KOPT-K1 (cell line): ENCODE data around the gene SCN11A.
"Not testable (repeated sequence)": the region's sequence is repeated elsewhere in the genome, so short reads cannot be mapped to it uniquely, and the experiment has no call there.

ENCODE experiments used
- H3K27ac ChIP-seq: fragments of 200-600 bp; sonication (generic); 2 replicates; pipeline ENCODE4 v1.5.1; 2016; ENCODE audit warnings: antibody characterized with exemption, mild to moderate bottlenecking, low read depth, low read length; ENCODE audit not compliant: poor library complexity, severe bottlenecking
- H3K36me3 ChIP-seq: fragments of 200-600 bp; sonication (generic); 2 replicates; pipeline ENCODE4 v1.5.1; 2017; ENCODE audit warnings: antibody characterized with exemption, mild to moderate bottlenecking, low read length, moderate library complexity; ENCODE audit not compliant: insufficient read depth
- H3K9me3 ChIP-seq: fragments of 200-600 bp; sonication (generic); 2 replicates; pipeline ENCODE4 v1.5.1; 2017; ENCODE audit warnings: antibody characterized with exemption, low read length, mild to moderate bottlenecking; ENCODE audit not compliant: insufficient read depth, poor library complexity, severe bottlenecking

The SCN11A gene

DNA sequence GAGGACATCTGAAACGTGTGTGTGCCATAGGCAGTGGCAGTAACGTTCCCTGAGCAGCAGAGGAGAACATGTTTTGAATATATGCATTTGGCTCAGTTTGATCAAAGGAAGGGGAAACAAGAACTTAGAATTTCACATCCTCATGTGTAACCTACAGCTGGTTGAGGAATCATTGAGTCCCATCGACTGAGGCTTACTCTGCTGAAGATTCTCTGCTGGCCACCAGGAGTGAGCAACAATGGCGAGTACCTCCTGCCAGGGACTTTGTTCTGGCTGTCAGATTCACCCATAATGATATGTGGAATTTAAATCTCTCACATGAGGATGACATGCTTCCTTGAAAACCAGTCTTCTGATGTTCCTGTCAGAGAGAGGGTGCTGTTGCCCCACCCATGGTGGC lies 34.4 kb upstream of the SCN11A start:
- Histone ChIP-seq H3K27ac (no peak overlapping the region), H3K36me3 (peaks cover 65% of the 10 kb centered on the region), H3K9me3 (no peaks in the 10 kb centered on the region)

DNA sequence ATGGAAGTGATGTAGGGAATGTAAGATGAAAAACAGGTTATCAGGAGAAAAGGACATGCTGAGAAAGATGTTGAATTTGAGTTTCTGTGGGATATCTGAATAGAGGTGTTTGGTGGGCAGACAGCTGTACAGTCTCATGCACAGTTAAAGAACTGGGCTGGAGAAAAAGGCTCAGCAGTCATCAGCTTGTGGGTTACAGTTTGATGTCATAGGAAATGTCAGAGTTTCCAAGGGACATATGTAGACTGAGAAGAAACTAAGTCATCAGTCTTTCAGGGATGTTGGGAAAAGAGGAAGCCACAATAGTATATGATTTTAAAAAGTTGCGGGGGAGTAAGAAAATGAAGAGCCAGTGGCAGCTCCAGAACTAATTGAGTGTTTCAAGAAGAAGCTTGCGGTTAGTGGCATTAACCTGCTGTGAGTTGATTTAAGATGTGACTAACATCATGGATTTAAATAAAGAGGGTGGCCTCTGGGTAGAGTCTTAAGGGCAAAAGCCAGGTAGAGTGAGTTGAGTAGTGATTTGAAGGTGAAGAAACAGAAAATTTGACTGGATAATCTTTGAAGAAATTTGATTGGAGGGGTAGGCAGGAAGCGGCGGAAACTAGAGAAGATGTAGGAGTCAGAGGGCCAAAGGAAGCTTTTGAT lies 31.0 kb upstream of the SCN11A start:
- H3K9me3 ChIP-seq, result no peaks in the 10 kb centered on the region
- H3K36me3 ChIP-seq, result peaks cover 54% of the 10 kb centered on the region
- H3K27ac ChIP-seq, result no peak overlapping the region

DNA sequence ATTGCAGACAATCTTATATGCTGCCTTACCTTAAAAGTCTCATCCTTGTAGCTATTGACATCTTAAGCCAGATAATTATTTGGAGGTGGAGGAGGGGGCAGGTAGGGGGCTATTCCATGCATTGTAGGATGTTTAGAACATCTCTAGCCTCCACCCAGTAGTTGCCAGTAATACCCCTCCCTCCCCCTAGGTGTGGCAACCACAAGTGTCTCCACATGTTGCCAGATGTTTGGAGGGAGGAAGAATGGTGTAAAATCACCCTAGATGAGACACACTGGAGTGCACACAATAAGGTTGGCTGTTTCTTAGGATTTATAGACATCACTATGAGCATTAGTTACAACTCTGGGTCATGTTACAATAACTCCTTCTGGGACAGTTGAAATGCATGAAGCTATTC lies 28.3 kb upstream of the SCN11A start:
- H3K36me3 ChIP-seq, result peaks cover 56% of the 10 kb centered on the region
- H3K9me3 ChIP-seq, result no peaks in the 10 kb centered on the region
- H3K27ac ChIP-seq, result no peak overlapping the region

DNA sequence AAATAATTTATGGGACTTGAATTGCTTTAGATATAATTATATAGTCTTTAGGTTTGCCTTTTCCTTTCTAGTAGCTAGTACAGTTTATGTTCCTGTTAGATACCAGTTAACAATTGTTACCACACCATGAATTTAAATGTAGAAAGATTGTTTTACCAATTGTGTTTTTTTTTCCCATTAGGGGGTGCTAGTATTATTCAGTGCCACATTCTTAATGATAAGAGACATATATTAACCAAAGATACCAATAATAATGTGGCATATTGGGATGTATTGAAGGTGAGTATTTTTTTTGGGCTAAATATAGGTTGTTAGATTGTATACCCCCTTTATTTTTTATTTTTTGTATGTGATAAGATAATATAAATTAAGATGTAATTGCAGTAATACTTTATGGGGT lies 27.8 kb upstream of the SCN11A start:
- Histone ChIP-seq H3K9me3 (no peaks in the 10 kb centered on the region), H3K36me3 (peaks cover 61% of the 10 kb centered on the region), H3K27ac (no peak overlapping the region)

DNA sequence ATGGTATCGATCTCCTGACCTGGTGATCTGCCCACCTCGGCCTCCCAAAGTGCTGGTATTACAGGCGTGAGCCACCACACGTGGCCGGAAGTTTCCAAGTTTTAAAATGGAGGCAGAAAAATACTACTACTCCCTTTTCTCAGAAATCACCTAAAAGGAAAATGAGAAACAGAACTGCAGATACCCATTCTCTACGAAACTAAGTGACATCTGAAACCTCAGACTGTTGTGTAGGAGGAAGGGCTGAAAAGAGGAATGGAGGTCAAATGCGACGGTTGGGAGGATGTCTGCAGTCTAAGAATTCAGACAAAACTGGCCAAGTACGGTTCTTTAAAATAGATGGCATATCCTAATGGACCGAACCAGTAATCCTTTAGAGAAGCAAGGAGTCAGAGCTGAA lies 24.2 kb upstream of the SCN11A start:
- Histone ChIP-seq H3K36me3 (peaks cover 71% of the 10 kb centered on the region), H3K9me3 (no peaks in the 10 kb centered on the region), H3K27ac (no peak overlapping the region)

DNA sequence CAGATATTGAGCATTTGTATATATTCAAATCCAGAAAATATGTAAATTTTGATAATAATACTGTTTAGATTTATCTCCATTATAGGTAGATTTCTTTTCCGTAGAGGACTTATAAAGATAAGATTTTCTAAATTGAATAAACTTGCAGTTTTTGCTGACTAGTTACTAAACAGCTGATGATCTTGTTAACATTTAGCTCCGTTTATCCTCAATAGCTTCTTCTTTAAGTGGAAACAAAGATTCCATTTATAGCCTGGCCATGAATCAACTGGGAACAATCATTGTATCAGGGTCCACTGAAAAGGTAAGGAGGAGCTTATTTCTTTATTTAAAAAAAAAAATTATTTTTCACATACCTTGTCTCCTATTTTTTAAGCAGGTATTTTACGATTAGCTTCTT lies 16.8 kb upstream of the SCN11A start:
- H3K36me3 ChIP-seq, result peaks cover 36% of the 10 kb centered on the region
- H3K27ac ChIP-seq, result no peak overlapping the region
- no peaks in the 10 kb centered on the region for H3K9me3 ChIP-seq

DNA sequence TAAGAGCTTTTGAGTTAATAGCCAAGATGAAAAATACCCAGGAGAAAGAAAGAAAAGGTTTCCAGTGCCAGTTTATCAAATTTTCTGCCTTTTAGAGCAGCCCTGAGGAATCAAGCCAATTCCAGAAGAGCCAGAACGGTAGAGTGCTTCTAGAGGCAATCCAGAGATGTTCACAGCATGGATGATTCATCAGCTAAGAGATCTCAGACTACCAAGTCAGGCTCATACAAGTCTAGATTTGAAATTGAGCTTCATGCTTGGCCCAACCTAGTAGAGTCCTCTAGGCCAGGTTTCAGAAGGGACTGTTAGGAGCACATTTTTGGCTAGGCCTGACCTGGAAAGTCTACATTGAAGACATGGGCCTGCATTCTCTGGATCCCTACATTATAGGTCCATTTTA lies 15.5 kb upstream of the SCN11A start:
- Histone ChIP-seq H3K9me3 (no peaks in the 10 kb centered on the region), H3K27ac (no peak overlapping the region), H3K36me3 (peaks cover 25% of the 10 kb centered on the region)

DNA sequence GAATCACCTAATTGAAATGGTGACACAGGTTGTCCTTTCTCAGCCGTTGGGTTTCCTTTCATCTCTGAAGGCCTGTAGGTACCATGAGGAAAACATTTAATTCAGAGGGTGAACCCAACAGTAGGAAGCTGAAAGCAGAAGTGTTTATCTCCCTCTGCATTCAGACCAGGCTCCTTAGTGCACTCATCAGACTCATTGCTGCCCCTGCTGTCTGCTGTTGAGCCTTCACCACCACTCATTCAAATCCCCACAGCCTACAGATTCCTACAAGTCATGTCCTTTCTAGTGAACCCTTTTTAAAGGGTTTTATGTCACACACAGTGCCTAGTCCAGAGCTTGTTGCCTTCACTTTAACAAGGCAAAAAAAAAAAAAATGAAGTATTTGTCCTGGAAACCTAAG lies 13.5 kb upstream of the SCN11A start:
- Histone ChIP-seq H3K27ac (no peak overlapping the region), H3K36me3 (peaks cover 20% of the 10 kb centered on the region), H3K9me3 (no peaks in the 10 kb centered on the region)

DNA sequence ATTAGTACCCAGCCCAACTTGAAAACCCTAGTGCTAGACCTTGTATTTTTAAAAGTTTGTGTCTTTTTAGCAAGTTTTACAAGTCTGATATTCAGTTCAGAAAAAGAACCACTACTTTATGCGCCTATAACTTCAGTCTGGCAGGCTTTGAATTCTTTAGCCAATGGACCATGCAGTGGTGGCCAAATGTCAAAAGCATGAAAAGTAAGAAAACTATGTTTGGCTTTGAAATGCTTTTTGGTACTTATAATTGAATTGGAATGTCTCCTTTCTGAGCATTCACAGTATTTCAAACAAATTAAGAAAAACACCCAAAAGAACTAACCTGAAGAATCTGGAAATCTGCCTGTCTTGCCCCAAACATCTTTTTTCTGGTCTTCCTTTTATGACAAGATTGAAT lies 12.9 kb upstream of the SCN11A start:
- Histone ChIP-seq H3K9me3 (no peaks in the 10 kb centered on the region), H3K36me3 (peaks cover 15% of the 10 kb centered on the region), H3K27ac (no peak overlapping the region)

DNA sequence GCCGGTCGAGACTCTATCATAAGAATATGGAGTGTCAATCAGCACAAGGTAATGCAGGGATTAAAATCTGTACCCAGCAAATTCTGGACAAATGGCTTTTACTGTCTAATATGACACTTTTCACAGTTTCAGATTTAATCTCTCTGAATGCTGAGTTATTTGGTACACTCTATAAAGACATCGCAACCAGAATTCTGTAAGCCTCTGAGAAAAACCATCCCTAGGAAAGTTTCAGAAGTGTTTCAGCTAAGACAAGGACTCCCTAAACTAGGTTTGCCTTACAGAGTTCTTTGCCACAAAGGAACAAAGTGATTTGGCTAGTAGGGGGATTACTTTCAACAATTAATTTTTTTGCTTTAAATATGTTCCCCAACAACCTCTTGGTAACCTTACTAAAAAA lies 11.4 kb upstream of the SCN11A start:
- peaks cover 15% of the 10 kb centered on the region for H3K36me3 ChIP-seq
- H3K9me3 ChIP-seq, result no peaks in the 10 kb centered on the region

DNA sequence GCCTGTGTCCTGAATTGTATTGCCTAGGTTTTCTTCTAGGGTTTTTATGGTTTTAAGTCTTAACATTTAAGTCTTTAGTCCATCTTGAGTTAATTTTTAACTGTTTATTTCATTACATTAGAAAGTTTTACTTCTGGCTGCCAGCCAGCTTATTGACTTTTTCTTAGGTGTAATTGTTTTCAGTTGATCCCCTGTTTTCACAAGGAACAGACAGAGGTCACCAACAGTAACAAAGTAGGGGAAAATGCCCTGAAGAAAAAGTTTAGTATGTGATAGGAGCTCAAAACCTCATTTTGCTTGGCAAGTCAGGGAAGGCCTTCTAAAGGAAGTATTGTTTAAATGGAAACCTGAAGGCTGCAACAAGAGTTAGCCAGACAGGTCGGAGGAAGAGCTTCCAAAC lies 10.4 kb upstream of the SCN11A start:
- Histone ChIP-seq H3K36me3 (peaks cover 9% of the 10 kb centered on the region), H3K9me3 (no peaks in the 10 kb centered on the region), H3K27ac (no peak overlapping the region)

More for the DNA sequence above, 11.4 kb upstream of the SCN11A start:
- H3K27ac ChIP-seq, result no peak overlapping the region

DNA sequence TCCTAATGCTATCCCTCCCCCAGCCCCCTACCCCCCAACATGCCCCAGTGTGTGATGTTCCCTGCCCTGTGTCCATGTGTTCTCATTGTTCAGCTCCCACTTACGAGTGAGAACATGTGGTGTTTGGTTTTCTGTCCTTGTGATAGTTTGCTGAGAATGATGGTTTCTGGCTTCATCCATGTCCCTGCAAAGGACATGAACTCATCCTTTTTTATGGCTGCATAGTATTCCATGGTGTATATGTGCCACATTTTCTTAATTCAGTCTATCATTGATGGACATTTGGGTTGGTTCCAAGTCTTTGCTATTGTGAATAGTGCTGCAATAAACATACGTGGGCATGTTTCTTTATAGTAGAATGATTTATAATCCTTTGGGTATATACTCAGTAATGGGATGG lies 9.5 kb upstream of the SCN11A start:
- not testable (repeated sequence) for H3K9me3 ChIP-seq, H3K27ac ChIP-seq, H3K36me3 ChIP-seq

DNA sequence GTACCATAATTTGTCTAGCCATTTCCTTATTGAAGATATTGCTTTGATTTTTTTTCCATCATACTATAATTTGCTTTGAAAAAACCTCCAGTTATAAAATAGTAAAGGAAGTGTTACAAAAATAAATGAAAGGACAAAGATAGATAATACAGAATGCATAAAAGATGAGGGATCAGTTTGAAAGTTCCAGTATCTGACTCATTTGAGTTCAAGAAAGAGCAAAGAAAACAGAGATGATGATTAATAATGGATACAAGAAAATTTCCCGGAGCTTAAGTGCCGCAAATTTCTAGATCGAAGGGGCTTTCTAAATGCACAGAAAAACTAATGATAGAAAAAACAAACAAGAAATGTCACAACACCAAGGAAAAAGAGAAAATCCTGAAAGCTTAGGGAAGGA lies 4.4 kb upstream of the SCN11A start:
- no peaks in the 10 kb centered on the region for H3K36me3 ChIP-seq
- H3K9me3 ChIP-seq, result no peaks in the 10 kb centered on the region
- no peak overlapping the region for H3K27ac ChIP-seq

DNA sequence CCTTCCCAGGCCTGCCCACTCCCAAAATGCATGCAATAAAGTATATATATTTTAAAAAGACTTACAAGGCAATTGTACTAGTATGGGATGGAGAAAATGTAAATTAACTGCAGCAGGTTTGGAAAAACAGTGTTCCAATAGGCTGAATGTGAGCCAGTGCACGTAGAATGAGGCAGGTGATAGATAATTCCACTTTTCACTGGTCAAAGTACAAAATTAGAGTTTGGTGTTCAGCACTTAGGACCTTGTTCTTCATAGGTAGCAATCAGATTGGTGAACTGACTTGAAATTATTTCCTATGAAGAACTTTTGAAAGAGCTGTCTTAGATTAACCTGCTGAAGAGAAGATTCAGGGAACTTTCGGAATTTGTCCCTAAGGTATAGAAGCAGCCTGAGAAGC lies 2.0 kb upstream of the SCN11A start:
- Histone ChIP-seq H3K36me3 (no peaks in the 10 kb centered on the region), H3K9me3 (no peaks in the 10 kb centered on the region), H3K27ac (no peak overlapping the region)

DNA sequence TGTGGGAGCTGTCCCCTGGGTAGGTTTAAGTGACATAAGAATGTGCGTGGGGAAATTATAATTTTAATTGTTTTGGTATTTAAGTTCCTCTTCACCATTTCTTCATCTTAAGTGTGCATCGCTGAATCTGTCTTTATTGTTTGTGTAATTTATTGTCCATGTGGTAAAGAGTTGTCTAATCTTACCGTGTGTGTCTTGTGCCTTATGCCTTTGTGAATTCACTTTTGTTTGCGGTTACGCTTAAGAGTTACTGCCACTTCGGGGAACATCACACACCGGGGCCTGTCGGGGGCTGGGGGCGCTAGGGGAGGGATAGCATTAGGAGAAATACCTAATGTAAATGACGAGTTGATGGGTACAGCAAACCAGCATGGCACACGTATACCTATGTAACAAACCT lies 839 bp upstream of the SCN11A start:
- Histone ChIP-seq H3K36me3 (no peaks in the 10 kb centered on the region), H3K9me3 (no peaks in the 10 kb centered on the region), H3K27ac (peak overlapping the region; percentile 74)

DNA sequence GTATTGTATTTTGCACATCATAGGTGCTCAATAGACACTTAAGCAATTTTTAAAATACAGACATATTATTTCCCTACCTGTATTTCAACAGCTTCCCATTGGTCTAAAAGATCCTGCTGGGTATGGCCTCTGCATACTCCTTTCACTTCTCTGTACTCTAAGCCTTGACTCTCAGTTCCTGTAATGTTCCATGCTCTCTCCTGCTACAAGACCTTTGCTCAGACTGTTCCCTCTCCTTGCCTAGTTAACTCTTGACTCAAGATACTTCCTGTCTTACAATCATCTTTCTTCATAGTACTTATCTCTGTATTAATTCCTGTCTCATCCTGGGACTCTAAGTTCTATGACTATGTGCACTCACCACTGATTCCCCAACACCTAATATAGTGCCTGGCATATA lies 1.7 kb downstream of the SCN11A start:
- Histone ChIP-seq H3K27ac (no peak overlapping the region), H3K9me3 (no peaks in the 10 kb centered on the region), H3K36me3 (no peaks in the 10 kb centered on the region)
